Measurements from ENCODE around the gene MINDY2. TPM values are rescaled to one million over a fixed set of nuclear protein-coding genes. Genes with fewer than 3 reads are reported as not detected.

Gene MINDY2
- total RNA-seq, 1 experiment from 2014 or later, result 17.6 TPM

- no peaks in the 10 kb centered on the region for H4K20me1 ChIP-seq (ENCODE audit: insufficient read depth)
- no peak overlapping the region for H3K4me3 ChIP-seq (replicated peaks in 1 of 2; ENCODE audit: low read depth in 1 of 2, low read length in 2 of 2)
- H3K27ac ChIP-seq (ENCODE audit: low read depth, low read length), result no peak overlapping the region
- H3K9me3 ChIP-seq (ENCODE audit: control insufficient read depth in 1 of 2, insufficient read depth in 1 of 2, low read depth in 1 of 2, low read length in 2 of 2), result no peaks in the 10 kb centered on the region
- ChIA-PET CTCF (no interaction called here), RAD21 (ENCODE audit: low non-redundant PET in 1 of 2, low total read pairs in 2 of 2, uncharacterized antibody in 2 of 2, unreplicated experiment in 2 of 2) (no interaction called here), POLR2A (no interaction called here)
- H3K9ac ChIP-seq (ENCODE audit: low read length), result no peak overlapping the region
- ATAC-seq (no peak), DNase-seq (ENCODE audit: low read depth, low spot score) (no peak)
- H3K79me2 ChIP-seq (ENCODE audit: insufficient read depth, low read length), result peaks cover 4% of the 10 kb centered on the region; the same call in 1 of the 2 replicates
- H3K4me1 ChIP-seq (ENCODE audit: control insufficient read depth in 1 of 2, insufficient read depth in 2 of 2, low read length in 2 of 2), result no peaks in the 10 kb centered on the region
- intact Hi-C loops (cut with micrococcal nuclease), result no loop called here
- TF ChIP-seq ZBTB33 (IDR thresholded peaks at IDR 0.05; ENCODE audit: extremely low read depth, insufficient replicate concordance, low read length) (no peak), EGR1 (IDR thresholded peaks at IDR 0.05; ENCODE audit: low read depth) (no peak), CEBPB (IDR thresholded peaks at IDR 0.05; ENCODE audit: low read depth) (no peak), REST (IDR thresholded peaks at IDR 0.05; ENCODE audit: low read depth) (no peak), YY1 (IDR thresholded peaks at IDR 0.05; ENCODE audit: extremely low read depth, insufficient replicate concordance, low read depth, low read length) (no peak), ELF1 (IDR thresholded peaks at IDR 0.05; ENCODE audit: borderline replicate concordance, low read depth) (no peak), POLR2AphosphoS5 (IDR thresholded peaks at IDR 0.05; ENCODE audit: low read depth, low read length) (no peak), CTCF (IDR thresholded peaks at IDR 0.05 in 2 of 3, conservative IDR thresholded peaks at IDR 0.05 in 1 of 3; ENCODE audit: borderline replicate concordance in 1 of 3, insufficient read depth in 1 of 3, low read depth in 2 of 3, low read length in 2 of 3) (no peak), JUND (IDR thresholded peaks at IDR 0.05) (no peak), ATF3 (IDR thresholded peaks at IDR 0.05) (no peak), TCF7L2 (IDR thresholded peaks at IDR 0.05; ENCODE audit: borderline replicate concordance, extremely low read depth, insufficient read depth, insufficient read length) (no peak), RAD21 (IDR thresholded peaks at IDR 0.05; ENCODE audit: low read depth) (no peak), POLR2A (IDR thresholded peaks at IDR 0.05; ENCODE audit: borderline replicate concordance, extremely low read depth, insufficient read depth, insufficient read length) (no peak), FOSL1 (IDR thresholded peaks at IDR 0.05; ENCODE audit: low read depth) (no peak), CBX3 (IDR thresholded peaks at IDR 0.05; ENCODE audit: low read depth) (no peak), EZH2phosphoT487 (IDR thresholded peaks at IDR 0.05; ENCODE audit: borderline replicate concordance) (no peak)
- H3K4me2 ChIP-seq (ENCODE audit: low read length), result no peak overlapping the region
- H3K9me2 ChIP-seq (ENCODE audit: insufficient read depth), result no peaks in the 10 kb centered on the region
- no TSS peak for BruUV-seq (replicated peaks)
- no peak overlapping the region for H2AFZ ChIP-seq (ENCODE audit: low read depth, low read length, poor library complexity, severe bottlenecking)
- H3K36me3 ChIP-seq (ENCODE audit: control insufficient read depth in 1 of 2, insufficient read depth in 2 of 2, low read length in 2 of 2), result peaks cover 40 to 57% of the 10 kb centered on the region in 2 experiments
- H3K27me3 ChIP-seq (ENCODE audit: insufficient read depth, low read length), result no peaks in the 10 kb centered on the region
These were observed 109.2 kb downstream of the MINDY2 start for GRCh38 chr15:58880320-58880719.
